GM21825 (cell line): ENCODE results near the gene NFE2L3.

Experiments
- ATAC-seq: cut with Tn5 transposase; IDR thresholded peaks from one replicate; pipeline ENCODE4 v1.9.1; 2021; ENCODE audit warnings: mild to moderate bottlenecking, moderate library complexity; ENCODE audit not compliant: unreplicated experiment

Gene NFE2L3

GRCh38 chr7:26198781-26199169 is 46.8 kb downstream of the NFE2L3 start:
- ATAC-seq: no peak

DNA sequence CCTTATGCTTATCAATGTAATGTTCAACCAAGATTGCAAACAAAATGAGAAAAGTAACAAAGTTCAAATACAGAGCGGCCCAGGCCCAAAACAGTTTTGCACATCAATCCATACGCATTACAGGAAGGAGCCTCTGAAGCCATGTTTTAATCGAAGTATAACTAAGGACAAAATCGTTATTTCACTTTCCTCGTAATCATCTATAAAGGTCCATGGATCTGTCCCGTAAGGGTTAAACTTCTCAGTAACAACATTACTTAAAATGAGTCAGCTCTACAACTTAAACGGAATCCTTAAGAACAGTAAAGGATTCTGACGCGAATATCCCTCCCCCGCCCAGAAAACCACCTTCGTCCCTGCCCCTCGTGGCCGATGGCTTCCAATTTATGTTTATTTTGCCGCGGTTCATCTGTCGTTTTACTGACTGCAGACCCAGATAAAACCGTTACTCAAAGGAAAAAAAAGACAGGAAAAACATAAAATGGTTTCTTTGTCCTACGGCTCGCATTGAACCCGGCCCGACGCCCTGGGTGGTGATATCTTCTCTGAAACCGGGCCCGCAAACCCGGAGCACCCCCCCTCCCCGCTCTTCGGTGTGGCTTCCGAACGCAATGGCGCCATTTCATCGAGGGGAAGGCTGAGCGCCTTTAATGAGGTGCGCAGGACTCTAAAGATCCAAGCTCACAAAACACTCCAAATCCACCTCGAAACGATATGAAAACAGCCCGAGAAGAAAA is 47.5 kb downstream of the NFE2L3 start:
- no peak for ATAC-seq

DNA sequence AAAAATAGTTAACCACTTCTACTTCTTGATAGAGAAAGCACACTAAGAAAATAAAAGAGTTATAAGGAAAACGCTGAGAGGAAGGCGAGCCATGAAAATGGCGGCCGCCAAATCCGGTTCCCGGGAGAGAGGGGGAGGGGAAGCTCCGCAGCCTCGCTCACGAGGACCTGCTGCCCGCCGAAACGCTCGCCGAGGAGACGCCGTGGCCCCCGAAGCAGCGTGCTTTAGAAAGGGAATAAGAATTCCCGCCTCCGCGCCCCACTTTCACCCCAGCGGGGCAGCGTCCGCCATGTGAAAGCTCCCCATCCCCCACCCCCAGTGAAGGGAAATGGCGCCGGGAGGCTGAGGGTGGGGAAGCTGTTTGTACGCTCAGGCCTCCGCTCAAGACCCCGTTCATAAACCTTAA is 48.0 kb downstream of the NFE2L3 start:
- ATAC-seq: no peak

DNA sequence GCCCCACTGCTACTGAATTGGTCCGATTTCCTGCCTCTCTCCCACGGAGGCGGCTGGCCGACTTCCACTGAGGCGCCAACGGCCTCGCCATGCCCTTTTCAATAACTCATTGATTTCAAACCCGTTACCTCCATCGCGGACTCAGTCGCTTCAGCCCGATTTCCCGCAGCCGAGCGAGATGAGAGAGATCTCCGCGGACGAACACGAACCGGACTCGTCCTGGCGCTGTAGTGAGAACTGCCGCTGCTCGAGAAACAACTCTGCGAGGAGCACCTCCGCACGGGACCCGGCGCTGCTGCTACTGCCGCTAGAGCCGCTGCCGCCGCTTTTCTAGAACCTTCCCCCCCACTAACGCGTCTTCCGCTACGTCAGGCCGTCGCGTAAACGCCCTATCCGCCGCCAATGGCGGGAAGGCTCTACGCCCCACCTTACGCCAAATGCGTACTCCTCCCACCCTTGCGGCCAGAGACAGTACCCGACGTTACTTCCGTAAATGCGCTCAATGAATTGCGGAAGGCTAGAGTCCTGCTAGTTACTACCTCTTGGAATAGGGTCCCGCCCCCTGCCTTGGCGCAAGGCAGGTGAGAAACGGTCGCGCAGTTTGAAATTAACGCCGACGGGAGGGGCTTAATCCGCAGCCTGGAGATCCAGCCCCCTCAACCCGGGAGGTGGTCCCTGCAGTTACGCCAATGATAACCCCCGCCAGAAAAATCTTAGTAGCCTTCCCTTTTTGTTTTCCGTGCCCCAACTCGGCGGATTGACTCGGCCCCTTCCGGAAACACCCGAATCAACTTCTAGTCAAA is 48.6 kb downstream of the NFE2L3 start, which contains the start of gene HNRNPA2B1:
Gene HNRNPA2B1, minus strand, starts transcription at position 303 of the 803 bp plus-strand sequence. Its CDS starts 169 bp downstream, at position 134.
- ATAC-seq: peak; percentile 59

DNA sequence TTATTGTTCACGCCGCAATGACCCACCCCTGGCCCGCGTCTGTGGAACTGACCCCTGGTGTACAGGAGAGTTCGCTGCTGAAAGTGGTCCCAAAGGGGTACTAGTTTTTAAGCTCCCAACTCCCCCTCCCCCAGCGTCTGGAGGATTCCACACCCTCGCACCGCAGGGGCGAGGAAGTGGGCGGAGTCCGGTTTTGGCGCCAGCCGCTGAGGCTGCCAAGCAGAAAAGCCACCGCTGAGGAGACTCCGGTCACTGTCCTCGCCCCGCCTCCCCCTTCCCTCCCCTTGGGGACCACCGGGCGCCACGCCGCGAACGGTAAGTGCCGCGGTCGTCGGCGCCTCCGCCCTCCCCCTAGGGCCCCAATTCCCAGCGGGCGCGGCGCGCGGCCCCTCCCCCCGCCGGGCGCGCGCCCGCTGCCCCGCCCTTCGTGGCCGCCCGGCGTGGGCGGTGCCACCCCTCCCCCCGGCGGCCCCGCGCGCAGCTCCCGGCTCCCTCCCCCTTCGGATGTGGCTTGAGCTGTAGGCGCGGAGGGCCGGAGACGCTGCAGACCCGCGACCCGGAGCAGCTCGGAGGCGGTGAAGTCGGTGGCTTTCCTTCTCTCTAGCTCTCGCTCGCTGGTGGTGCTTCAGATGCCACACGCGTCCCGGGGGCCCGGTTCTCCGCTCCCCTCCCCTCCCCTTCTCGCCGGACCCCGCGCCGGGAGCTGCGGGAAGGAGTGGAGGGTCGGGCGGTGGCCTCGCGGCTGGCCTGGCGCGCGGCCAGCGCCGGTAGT is 49.4 kb downstream of the NFE2L3 start, which contains the start of gene CBX3:
Gene CBX3, plus strand, starts transcription at position 499 of the 772 bp plus-strand sequence. CDS start 1,254 bp downstream, outside the sequence.
- peak; percentile 45 for ATAC-seq

DNA sequence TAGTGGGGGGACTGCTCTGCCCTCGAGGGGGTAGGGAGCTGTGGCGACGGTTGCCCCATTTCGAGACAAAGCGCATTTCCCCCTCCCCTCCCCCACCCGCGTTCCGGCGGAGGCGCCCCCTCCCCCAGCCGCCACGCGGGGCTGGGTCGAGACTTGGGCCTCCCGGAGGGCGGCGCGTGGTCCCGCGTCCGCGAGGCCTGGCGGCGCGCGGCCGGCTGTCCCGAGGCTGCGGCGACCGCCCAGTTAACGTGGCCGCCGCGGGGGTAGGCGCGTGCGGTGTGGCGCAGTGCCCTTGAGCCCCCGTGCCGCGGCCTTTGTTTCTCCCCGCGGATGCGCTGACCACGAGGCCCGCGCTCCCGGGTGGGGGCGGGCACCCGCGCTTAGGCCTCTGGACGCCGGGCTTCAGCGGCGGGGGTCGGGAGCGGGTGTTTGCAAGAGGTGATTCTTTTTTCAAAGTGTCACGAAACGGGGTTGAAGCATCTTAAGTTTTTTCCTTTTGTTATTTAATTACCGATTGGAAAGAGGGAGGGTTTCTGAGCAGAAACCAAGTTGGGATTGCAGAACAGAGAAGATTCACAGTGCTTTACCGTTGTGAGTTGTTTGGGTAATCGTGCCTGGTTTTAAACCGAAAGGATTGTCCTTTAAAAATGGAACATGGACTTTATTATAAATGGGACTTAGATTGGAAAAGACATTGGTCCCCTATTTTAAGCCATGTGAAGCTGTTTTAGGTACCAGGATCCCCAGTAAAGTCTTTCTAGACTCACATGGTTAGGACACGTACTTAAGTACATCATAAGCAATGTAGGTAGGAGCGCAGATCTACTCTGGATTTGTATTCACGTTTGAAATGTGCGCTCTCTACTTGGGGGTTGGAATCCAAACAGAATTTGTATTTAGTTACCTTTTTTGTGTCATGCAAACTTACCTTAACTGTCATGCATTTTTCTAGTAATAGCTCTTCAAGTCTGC is 50.3 kb downstream of the NFE2L3 start:
- ATAC-seq: peak; percentile 3

GRCh38 chr7:26203016-26203415 is 51.0 kb downstream of the NFE2L3 start:
- ATAC-seq: no peak

DNA sequence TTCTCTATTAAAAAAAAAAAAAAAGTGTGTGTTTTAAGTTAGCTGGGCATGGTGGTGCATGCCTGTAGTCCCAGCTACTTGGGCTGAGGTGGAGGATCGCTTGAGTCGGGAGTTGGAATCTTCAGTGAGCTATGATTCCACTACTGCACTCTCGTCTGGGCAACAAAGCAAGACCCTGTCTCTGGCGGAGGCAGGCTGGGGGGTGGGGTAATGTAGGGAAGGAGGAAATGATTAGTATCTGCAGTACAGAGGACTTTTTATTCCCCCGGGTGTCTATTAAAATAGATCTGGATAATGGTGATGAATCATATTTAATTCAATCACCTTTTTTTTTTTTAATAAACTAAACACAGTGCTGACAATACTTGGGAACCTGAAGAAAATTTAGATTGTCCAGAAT is 56.0 kb downstream of the NFE2L3 start:
- ATAC-seq: no peak

- ATAC-seq: no peak
Measured at GRCh38 chr7:26212921-26213718, 61.1 kb downstream of the NFE2L3 start.

GRCh38 chr7:26213807-26214515 is 62.0 kb downstream of the NFE2L3 start:
- ATAC-seq: no peak

DNA sequence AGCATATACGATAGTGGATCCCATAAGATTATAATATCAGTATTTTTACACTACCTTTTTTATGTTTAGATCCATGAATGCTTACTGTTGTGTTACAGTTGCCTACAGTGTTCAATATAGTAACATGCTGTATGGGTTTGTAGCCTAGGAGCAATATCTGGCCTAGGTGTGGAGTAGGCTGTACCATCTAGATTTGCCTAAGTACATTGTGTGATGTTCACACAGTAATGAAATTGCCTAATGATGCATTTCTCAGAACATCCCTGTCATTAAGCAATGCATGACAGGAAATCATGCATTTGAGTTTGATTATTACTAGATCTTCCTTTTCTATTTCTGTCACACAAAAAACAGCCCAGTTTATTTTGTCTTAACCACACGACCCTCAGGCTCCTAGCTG is 64.1 kb downstream of the NFE2L3 start:
- no peak for ATAC-seq

DNA sequence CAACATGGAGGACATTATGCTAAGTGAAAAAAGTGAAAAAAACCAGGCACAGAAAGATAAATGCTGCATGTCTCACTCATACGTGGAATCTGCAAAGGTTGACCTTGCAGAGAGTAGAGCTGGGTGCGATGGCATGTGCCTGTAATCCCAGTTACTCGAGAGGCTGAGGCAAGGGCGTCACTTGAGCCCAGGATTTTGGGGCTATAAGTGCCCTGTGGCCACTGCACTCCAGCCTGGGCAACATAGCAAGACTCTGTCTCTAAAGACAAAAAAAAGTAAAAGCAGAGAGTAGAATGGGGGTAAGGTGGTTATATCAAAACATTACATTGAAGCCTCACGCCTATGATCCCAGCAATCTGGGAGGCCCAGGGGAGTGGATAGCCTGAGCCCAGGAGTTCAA is 72.4 kb downstream of the NFE2L3 start:
- no peak for ATAC-seq

- ATAC-seq: no peak
Measured at GRCh38 chr7:26227987-26228386, 76.0 kb downstream of the NFE2L3 start.

DNA sequence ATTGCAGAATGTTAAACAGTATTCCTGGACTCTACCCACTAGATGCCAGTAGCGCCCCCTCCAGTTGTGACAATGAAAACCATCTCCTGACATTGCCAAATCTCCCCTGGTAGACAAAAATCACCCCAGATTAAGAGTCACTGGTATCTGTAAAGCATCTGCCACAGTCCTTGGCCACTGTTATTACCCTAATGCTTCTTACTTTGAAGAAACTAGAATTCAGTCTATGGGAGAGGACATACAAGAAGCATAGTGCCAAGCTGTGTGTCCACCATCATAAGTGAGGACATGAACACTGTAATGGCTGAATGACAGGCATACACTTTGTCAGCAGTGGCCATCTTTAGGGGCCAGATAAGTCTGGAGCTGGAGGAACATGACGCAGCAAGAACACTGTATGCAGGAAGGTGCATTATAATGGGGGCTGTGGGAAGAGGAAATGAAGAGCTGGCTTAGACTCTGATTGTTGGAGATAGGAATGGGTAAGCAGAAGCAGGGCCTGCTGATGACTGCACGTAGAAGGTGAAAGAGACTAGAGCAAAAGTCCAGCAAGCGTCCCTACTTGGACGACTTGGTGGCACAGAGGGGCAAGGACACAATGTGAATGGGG is 82.0 kb downstream of the NFE2L3 start:
- ATAC-seq: no peak
